Hematopoietic multipotent progenitor cell treated with erythropoietin and hydrocortisone succinate and interleukin-3 and kit ligand, for 15 days (in vitro differentiated cells): ENCODE measurements around the gene CFAP410.
"Not testable (repeated sequence)": the region's sequence is repeated elsewhere in the genome, so short reads cannot be mapped to it uniquely, and the experiment has no call there.

Experiments
- DNase-seq: peaks from one replicate; pipeline ENCODE4 v3.0.0-alpha.2; 2015; ENCODE audit warnings: low spot score

CFAP410 gene

GRCh38 chr21:44316277-44316900, 22.8 kb downstream of the CFAP410 start:
- DNase-seq = no peak

- DNase-seq = no peak
These were observed 23.4 kb downstream of the CFAP410 start for GRCh38 chr21:44315691-44316203.

GRCh38 chr21:44314561-44314960, 24.6 kb downstream of the CFAP410 start:
- no peak for DNase-seq

- DNase-seq = no peak
These were observed 25.1 kb downstream of the CFAP410 start for GRCh38 chr21:44314128-44314527.

GRCh38 chr21:44313451-44313850, 25.7 kb downstream of the CFAP410 start:
- no peak for DNase-seq

- DNase-seq = no peak
These were observed 26.5 kb downstream of the CFAP410 start for GRCh38 chr21:44312716-44313115.

- no peak for DNase-seq
These were observed 27.1 kb downstream of the CFAP410 start for GRCh38 chr21:44312089-44312488.

GRCh38 chr21:44310628-44311507, 28.3 kb downstream of the CFAP410 start:
- DNase-seq = no peak

DNA sequence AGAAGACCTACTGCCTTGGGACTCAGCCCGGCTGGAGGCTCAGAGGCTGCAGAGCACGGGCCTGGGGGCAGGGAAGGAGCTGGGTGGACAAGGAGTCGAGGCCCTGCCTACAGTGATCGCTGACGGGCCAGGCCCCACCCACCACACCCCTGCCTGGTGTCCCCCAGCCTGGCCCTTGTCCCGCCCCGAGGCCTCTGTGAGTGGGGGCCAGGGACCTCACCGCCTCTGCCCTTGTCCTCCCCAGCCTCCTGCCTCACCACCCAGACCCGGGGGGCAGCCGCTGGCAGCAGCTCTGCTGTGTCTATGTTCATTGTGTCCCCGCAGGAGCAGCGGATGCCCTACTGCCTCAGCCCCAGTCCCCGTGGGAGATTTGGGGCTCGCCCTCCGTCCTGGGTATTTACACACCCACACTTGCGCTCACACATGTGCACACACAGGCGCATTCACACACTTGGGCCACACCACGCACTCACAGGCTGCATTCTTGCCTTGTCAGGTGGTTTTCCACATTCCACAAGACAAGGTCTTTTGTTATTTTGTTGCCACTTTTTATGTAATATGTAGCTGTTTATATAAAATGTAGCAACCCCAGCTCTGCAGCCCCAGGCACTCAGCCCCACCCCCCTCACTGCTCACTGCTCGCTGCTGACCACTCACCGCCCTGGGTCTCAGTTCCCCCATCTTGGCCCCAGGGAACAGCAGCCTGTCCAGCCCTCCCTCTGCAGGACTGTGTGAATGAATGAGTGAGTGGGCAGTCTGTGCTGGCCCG, 32.1 kb downstream of the CFAP410 start:
- DNase-seq = no peak

- no peak for DNase-seq
These were observed 33.5 kb downstream of the CFAP410 start for GRCh38 chr21:44305691-44306090.

DNA sequence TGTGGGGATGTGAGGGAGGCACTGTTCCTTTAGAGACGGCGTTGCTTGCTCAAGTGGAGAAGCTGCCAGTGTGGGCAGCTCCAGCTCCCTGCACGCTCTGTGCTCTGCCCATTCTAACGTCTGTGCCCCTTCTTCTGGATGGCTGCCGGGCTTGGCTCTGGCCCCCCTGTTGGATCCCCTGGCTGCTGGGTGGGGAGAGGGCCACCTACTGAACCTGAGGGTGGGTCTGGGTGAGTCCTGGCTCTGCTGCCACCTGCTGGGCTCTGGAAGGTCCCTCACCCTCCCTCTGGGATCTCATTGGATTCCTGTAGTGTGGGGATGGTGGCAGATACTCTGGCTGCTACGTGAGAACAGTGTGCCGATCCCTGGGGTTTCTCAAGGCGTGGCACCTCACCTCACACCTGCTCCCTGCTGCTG, 34.3 kb downstream of the CFAP410 start:
- DNase-seq = peak; percentile 25

GRCh38 chr21:44304011-44304616, 35.1 kb downstream of the CFAP410 start:
- no peak for DNase-seq

DNA sequence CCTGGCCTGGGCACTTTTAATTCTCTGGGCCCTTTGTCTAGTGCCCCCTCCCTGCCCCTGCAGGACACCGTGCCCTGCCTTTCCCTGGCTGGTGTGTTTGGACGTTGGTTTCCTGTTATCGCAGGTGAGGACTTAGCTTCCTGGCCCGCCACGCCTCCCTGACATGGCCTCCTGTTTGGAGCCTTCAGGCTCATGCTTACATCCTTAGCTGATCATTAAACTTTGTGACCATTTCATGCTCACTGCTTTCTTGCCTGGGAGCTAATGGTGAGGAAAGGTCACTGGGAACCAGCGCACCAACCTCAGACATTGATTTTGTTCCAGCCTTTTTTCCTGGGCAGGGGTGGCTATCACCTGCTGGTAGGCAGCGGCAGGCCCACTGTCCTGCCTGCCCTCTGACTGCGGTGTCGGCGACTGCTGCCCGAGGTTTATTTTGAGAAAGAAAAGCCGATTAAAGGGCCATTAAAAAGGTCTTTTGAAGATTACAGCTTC, 35.7 kb downstream of the CFAP410 start:
- DNase-seq = no peak

GRCh38 chr21:44302573-44303401, 36.4 kb downstream of the CFAP410 start:
- not testable (repeated sequence) for DNase-seq

GRCh38 chr21:44301961-44302406, 37.2 kb downstream of the CFAP410 start:
- DNase-seq = no peak

GRCh38 chr21:44301141-44301540, 38.0 kb downstream of the CFAP410 start:
- DNase-seq = no peak

DNA sequence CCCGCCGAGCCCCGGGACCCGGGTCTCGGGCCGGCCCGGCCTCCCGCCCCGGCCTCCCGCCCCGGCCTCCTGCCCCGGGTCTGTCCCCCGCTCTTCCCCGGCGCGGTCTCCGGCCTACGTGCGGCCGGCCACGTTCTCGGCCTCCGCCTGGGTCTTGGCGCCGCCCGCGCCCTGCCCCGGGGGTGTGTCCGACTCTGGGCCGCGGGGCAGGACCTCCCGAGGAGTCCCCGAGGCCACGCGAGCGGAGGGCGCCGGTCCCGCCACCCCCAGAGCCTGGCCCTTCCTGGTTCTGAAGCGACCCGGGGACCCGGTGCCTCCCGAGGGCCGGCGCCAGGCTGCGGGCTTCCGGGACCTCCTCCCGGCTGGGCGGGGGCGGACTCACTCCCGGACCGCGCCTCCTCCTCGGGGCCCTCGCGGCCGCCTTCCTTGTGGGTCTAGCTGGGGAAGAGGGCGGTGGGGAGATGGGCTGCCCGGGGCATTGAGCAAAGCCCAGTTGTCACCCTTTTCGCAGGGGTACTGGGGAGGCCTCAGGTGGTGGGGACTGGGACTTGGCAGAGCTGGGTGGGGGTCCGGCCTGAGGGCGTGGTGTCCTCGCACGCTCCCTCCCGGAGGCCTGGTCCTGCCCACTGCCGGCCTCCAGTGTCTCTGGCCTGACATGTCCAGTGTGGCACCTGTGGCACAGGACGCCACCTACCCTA, 38.8 kb downstream of the CFAP410 start:
- peak; percentile 40 for DNase-seq

GRCh38 chr21:44299458-44300261, 39.5 kb downstream of the CFAP410 start, which contains the start of gene PFKL:
Gene PFKL (plus strand): TSS chr21:44300053. CDS start chr21:44300106, 53 bp downstream.
- peak; percentile 52 for DNase-seq

GRCh38 chr21:44299085-44299457, 40.1 kb downstream of the CFAP410 start:
- no peak for DNase-seq
